ENCODE results near the gene SLC9A3. TPM values are rescaled to one million over a fixed set of nuclear protein-coding genes. Genes with fewer than 3 reads are reported as not detected.
A peak's percentile ranks its signal among the peaks of the same experiment; 100 is the strongest.

SLC9A3 gene
- total and polyA plus RNA-seq, 2 experiments from 2014 or later, result 1.2 to 1.7 TPM

DNA sequence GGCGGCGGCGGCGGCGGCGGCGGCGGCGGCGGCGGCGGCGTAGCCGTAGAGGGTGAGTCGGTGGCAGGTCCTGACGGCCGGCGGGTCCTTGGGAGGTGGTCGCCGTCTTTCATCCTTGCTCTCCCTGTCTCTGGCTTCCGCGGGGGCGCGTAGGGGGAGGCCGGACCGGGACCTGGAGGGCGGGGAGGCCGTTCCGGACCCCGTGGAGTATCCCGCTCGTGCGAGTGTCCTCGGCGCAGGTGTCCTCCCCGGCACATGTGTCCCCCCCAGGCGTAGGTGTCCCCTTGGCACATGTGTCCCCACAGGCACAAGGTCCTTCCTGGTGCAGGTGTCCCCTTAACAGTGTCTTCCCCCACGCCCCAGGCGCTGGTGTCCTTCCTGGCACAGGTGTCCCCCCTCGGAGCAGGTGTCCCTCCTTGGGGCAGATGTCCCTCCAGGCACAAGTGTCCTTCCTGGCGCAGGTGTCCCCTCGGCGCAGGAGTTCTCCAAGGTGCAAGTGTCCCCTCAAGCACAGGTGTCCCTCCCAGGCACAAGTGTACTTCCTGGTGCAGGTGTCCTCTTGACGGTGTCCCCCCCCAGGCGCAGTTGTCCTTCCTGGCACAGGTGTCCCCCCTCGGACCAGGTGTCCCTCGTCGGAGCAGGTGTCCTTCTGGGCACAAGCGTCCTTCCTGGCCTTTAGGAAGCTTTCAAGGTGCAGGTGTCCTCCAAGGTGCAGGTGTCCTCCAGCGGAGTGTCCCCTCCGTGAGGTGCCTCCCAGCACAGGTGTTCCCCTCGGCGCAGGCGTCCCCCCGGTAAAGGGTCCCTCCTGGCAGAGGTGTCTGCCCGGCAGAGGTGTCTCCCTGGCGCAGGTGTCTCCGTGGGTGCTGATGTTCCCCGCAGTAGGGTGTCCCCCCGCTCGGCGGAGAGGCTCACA is 80.8 kb downstream of the SLC9A3 start:
- TF ChIP-seq EZH2phosphoT487 (IDR thresholded peaks at IDR 0.05; ENCODE audit: insufficient read depth, low read depth), result no peak
- Histone ChIP-seq H2AFZ (peak overlapping the region; percentile 67), H3K9me2 (ENCODE audit: insufficient read depth) (no peaks in the 10 kb centered on the region), H3K4me1 (ENCODE audit: insufficient read depth) (peaks cover 9% of the 10 kb centered on the region), H3K36me3 (ENCODE audit: low read depth) (peaks cover 5% of the 10 kb centered on the region; the same call in 1 of the 2 replicates), H3F3A (ENCODE audit: insufficient read depth) (peaks cover 10% of the 10 kb centered on the region; the same call in 1 of the 2 replicates), H3K4me3 (peak overlapping the region; percentile 82), H4K20me1 (ENCODE audit: insufficient read depth) (no peaks in the 10 kb centered on the region), H3K9ac (peak overlapping the region; percentile 84), H3K9me3 (ENCODE audit: low read depth) (no peaks in the 10 kb centered on the region), H3K4me2 (ENCODE audit: unreplicated experiment) (peak overlapping the region; percentile 79), H3K27me3 (replicated peaks; ENCODE audit: insufficient read depth) (no peaks in the 10 kb centered on the region), H3K27ac (no peak overlapping the region), H3K79me2 (ENCODE audit: insufficient read depth) (peaks cover 52% of the 10 kb centered on the region)
- in situ Hi-C loops (cut with MboI), result no loop called here
- WGBS, 2 experiments (ENCODE audit: low coverage in 1 of 2, low lambda C conversion rate in 2 of 2, missing lambda C conversion rate in 2 of 2), result 34 to 41% methylated on average over 24 to 27 of the region's 62 CpGs
- no peak for DNase-seq

DNA sequence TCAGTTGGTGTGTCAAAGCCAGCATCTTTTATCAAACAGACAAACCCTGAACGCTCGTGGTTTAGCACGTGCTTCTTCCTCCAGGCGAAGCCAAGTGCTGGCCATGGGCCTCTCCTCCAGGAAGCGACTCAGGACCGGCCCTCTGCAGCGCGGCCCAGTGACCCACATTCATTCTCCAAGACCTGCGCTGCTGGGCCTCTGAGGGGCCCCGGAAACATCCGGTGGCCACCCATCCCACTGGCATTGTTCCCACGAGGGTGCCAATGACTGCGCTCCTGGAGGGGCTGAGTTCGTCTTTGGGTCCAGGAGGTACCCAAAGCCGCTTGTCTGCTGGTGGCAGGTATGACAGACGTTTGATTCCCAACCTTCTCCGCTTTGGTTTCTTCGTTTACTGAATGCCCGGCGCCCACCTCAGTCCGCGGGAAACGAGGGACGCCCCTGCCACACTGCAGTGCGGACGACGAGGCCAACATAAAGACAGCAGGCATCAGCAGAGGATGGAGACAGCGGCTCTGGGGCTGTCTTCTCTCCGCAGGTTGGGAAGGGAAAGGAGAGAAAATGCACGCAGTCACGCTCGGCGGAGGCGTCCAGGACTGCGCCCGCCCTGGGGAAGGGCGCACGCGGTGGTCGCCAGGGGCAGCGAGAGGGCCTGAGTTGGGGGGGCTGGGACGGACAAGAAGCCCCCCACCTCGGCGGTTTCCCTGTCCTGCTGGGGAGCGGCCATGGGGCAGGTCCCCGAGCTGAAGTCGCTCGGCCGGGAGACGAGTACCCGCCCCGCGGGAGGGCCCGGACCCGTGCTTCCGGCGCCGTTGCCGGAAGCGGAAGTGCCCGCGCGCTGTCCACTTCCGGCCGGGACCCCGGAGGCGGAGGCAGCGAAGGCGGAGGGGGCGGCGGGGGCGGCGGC is 81.7 kb downstream of the SLC9A3 start, which contains the start of gene EXOC3:
EXOC3 (plus strand) TSS at position 842 of the 904 bp plus-strand sequence. CDS start 3,030 bp downstream, outside the sequence.
- peak within 1 kb of the TSS; percentile 67 for H2AFZ ChIP-seq
- 2 to 3% methylated on average over 51 to 62 of the region's 73 CpGs for WGBS, 2 experiments (ENCODE audit: low coverage in 1 of 2, low lambda C conversion rate in 2 of 2, missing lambda C conversion rate in 2 of 2)
- peaks cover 1% of the 10 kb centered on the region; the same call in 1 of the 2 replicates for H3K36me3 ChIP-seq (ENCODE audit: low read depth)
- DNase-seq, result peak; percentile 89
- H3K27me3 ChIP-seq (replicated peaks; ENCODE audit: insufficient read depth), result no peaks in the 10 kb centered on the region
- H3K79me2 ChIP-seq (ENCODE audit: insufficient read depth), result peaks cover 45% of the 10 kb centered on the region
- peaks cover 10% of the 10 kb centered on the region; the same call in 1 of the 2 replicates for H3F3A ChIP-seq (ENCODE audit: insufficient read depth)
- H3K9me2 ChIP-seq (ENCODE audit: insufficient read depth), result no peaks in the 10 kb centered on the region
- H3K4me3 ChIP-seq, result peak within 1 kb of the TSS; percentile 82
- H3K9ac ChIP-seq, result peak within 1 kb of the TSS; percentile 84
- H3K9me3 ChIP-seq (ENCODE audit: low read depth), result no peaks in the 10 kb centered on the region
- H4K20me1 ChIP-seq (ENCODE audit: insufficient read depth), result no peaks in the 10 kb centered on the region
- in situ Hi-C loops (cut with MboI), result no loop called here
- H3K4me2 ChIP-seq (ENCODE audit: unreplicated experiment), result peak within 1 kb of the TSS; percentile 96
- H3K27ac ChIP-seq, result peak within 1 kb of the TSS; percentile 54
- H3K4me1 ChIP-seq (ENCODE audit: insufficient read depth), result peaks cover 9% of the 10 kb centered on the region
- TF ChIP-seq EZH2phosphoT487 (IDR thresholded peaks at IDR 0.05; ENCODE audit: insufficient read depth, low read depth) (no peak), EZH2 (IDR thresholded peaks at IDR 0.05; ENCODE audit: insufficient read depth, poor library complexity, severe bottlenecking) (no peak)

DNA sequence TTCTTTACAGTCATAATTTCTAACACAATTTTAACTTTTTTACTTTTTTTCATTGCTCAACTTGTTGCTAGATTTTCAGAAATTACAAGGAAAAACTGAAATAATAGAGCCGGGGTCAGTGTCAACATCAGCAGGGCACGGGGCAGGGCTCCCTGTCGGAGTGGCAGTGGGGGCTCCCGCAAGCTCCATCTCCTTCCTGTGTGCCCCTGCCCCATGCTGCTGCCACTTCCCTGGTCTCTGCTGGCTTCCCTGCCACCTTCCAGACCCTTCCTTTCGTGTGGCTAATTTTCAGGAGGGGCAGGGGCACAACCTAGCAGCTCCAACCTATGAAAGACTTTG is 82.3 kb downstream of the SLC9A3 start:
- no peak for DNase-seq
- Histone ChIP-seq H3K9me3 (ENCODE audit: low read depth) (no peaks in the 10 kb centered on the region), H3K9me2 (ENCODE audit: insufficient read depth) (no peaks in the 10 kb centered on the region), H3K27me3 (replicated peaks; ENCODE audit: insufficient read depth) (no peaks in the 10 kb centered on the region), H3K4me2 (ENCODE audit: unreplicated experiment) (peak overlapping the region; percentile 96), H3K27ac (peak overlapping the region; percentile 54), H3K4me1 (ENCODE audit: insufficient read depth) (peaks cover 9% of the 10 kb centered on the region), H3K4me3 (peak overlapping the region; percentile 82), H4K20me1 (ENCODE audit: insufficient read depth) (no peaks in the 10 kb centered on the region), H3K36me3 (ENCODE audit: low read depth) (no peaks in the 10 kb centered on the region), H2AFZ (no peak overlapping the region), H3F3A (ENCODE audit: insufficient read depth) (peaks cover 10% of the 10 kb centered on the region; the same call in 1 of the 2 replicates), H3K9ac (peak overlapping the region; percentile 84), H3K79me2 (ENCODE audit: insufficient read depth) (peaks cover 38% of the 10 kb centered on the region)
- in situ Hi-C loops (cut with MboI), result no loop called here
- WGBS, 2 experiments (ENCODE audit: low coverage in 1 of 2, low lambda C conversion rate in 2 of 2, missing lambda C conversion rate in 2 of 2), result 95 to 99% methylated on average over 5 of the region's 5 CpGs
- no peak for TF ChIP-seq EZH2 (IDR thresholded peaks at IDR 0.05; ENCODE audit: insufficient read depth, poor library complexity, severe bottlenecking)
- TF ChIP-seq EZH2phosphoT487 (IDR thresholded peaks at IDR 0.05; ENCODE audit: insufficient read depth, low read depth), result no peak

Data from GM23248 (cell line).